OCI-LY7 (cell line): ENCODE measurements around the gene KIAA0930.

Experiments
- EZH2phosphoT487 ChIP-seq: fragments of 200-600 bp; sonication (generic); IDR thresholded peaks from 2 replicates; pipeline ENCODE4 v1.6.1; 2018; ENCODE audit warnings: low read depth, borderline replicate concordance, mild to moderate bottlenecking, mixed run types, antibody characterized with exemption, low read length, moderate library complexity, mixed read lengths
- TF ChIP-seq, protein P1 (sequence below): fragments of 200-600 bp; sonication (generic); conservative IDR thresholded peaks from 2 replicates; pipeline ENCODE4 v1.5.1; 2014; ENCODE audit warnings: mild to moderate bottlenecking, antibody characterized with exemption, low read length, moderate library complexity, mixed read lengths

DNA sequence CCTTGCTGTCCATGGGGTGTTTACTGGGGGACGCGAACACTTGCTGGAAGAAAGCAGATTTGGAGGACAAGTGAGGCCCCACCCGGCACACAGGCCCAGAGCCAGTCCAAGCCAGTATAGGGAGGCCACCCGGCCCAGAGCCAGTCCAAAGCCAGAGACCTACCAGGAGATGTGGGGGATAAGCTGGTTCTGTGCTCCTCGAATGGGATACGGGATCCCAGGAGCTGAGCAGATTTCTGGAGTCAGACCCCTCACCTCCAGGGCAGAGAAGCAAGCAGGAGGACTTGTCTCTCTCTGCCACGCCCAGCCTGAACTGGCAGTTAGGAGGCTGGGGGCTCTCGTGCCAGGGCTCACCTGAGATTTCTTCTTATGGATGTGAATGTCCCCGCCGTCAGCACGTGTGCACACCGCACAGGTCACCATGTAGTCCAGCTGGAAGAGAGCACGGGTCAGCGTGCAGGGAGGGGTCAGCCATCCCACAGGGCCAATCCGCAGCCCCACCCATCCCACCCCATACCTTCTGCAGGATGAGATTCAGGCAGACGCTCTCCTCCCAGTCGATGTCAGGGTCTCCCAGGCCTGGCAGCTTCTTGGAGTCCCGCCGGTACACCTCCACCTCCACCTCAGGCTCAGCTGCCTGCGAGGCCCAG lies 35.3 kb downstream of the KIAA0930 start:
- TF ChIP-seq, protein P1, sequence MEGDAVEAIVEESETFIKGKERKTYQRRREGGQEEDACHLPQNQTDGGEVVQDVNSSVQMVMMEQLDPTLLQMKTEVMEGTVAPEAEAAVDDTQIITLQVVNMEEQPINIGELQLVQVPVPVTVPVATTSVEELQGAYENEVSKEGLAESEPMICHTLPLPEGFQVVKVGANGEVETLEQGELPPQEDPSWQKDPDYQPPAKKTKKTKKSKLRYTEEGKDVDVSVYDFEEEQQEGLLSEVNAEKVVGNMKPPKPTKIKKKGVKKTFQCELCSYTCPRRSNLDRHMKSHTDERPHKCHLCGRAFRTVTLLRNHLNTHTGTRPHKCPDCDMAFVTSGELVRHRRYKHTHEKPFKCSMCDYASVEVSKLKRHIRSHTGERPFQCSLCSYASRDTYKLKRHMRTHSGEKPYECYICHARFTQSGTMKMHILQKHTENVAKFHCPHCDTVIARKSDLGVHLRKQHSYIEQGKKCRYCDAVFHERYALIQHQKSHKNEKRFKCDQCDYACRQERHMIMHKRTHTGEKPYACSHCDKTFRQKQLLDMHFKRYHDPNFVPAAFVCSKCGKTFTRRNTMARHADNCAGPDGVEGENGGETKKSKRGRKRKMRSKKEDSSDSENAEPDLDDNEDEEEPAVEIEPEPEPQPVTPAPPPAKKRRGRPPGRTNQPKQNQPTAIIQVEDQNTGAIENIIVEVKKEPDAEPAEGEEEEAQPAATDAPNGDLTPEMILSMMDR, result no peak
- no peak for TF ChIP-seq EZH2phosphoT487
